Measurements from ENCODE around the gene NHEJ1.

The NHEJ1 gene

DNA sequence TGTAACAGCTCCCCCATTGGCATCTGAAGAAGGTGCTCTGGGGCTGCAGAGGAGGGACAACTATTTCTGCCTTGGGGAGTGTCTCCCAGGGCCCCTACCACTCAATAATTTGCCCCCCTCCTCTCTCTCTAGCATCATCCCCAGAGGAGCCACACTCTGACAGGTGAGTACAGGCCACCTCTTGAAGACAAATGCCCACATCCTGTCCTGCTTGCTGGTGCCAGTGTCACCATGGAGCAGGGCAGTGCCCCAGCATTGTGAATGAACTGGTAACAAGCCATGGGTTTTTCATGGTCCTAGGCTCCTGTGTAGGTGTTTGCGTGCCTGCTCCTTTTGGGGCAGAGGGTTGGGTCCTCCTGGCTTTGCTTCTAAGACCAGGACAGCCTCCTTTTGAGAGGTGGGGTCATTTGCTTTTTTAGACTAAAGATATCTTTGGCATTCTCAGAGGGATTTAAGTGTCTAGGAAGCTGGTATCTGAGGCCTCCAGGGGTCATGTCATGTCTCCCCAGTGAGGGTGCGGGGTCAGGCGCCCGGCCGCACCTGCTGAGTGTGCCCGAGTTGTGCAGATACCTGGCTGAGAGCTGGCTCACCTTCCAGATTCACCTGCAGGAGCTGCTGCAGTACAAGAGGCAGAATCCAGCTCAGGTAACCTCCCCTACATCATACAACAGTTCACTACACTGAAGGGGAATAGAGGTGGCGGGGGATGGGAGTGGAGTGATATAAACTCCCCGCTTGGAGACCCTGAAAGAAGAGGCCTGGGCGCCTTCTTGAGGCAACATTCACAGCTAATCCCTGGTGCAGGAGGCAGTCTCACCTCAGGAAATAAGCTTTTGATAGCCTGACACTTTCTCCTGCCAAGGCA lies 19.2 kb upstream of the NHEJ1 start:
- Histone ChIP-seq H4K20me1 (ENCODE audit: insufficient read depth, low read length) (no peaks in the 10 kb centered on the region), H3F3A (ENCODE audit: insufficient read depth, low read length) (peaks cover 22% of the 10 kb centered on the region), H3K4me2 (ENCODE audit: low read depth, low read length) (peak overlapping the region; percentile 76), H3K27ac (ENCODE audit: low read length) (no peak overlapping the region), H3K79me2 (ENCODE audit: low read length) (peaks cover 41% of the 10 kb centered on the region), H3K4me3 (ENCODE audit: low read length) (no peak overlapping the region), H2AFZ (ENCODE audit: low read length) (no peak overlapping the region), H3K9me2 (replicated peaks; ENCODE audit: insufficient read depth, low read length) (no peaks in the 10 kb centered on the region), H3K27me3 (replicated peaks; ENCODE audit: insufficient read depth, low read length) (no peaks in the 10 kb centered on the region), H3K9me3 (replicated peaks; ENCODE audit: insufficient read depth, low read length) (no peaks in the 10 kb centered on the region), H3K36me3 (replicated peaks; ENCODE audit: insufficient read depth, low read length) (peaks cover 4% of the 10 kb centered on the region; the same call in 1 of the 2 replicates), H3K4me1 (ENCODE audit: low read length) (peaks cover 13% of the 10 kb centered on the region; the same call in 1 of the 2 replicates), H3K9ac (ENCODE audit: low read length) (no peak overlapping the region; the same call in 1 of the 2 replicates)
- TF ChIP-seq, protein P1, sequence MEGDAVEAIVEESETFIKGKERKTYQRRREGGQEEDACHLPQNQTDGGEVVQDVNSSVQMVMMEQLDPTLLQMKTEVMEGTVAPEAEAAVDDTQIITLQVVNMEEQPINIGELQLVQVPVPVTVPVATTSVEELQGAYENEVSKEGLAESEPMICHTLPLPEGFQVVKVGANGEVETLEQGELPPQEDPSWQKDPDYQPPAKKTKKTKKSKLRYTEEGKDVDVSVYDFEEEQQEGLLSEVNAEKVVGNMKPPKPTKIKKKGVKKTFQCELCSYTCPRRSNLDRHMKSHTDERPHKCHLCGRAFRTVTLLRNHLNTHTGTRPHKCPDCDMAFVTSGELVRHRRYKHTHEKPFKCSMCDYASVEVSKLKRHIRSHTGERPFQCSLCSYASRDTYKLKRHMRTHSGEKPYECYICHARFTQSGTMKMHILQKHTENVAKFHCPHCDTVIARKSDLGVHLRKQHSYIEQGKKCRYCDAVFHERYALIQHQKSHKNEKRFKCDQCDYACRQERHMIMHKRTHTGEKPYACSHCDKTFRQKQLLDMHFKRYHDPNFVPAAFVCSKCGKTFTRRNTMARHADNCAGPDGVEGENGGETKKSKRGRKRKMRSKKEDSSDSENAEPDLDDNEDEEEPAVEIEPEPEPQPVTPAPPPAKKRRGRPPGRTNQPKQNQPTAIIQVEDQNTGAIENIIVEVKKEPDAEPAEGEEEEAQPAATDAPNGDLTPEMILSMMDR (IDR thresholded peaks at IDR 0.05; ENCODE audit: low read length) = no peak
- TF ChIP-seq EZH2phosphoT487 (IDR thresholded peaks at IDR 0.05; ENCODE audit: low read length) = no peak
- TF ChIP-seq EZH2 (optimal IDR thresholded peaks at IDR 0.05; ENCODE audit: low read depth, low read length) = no peak
- no peak for DNase-seq

DNA sequence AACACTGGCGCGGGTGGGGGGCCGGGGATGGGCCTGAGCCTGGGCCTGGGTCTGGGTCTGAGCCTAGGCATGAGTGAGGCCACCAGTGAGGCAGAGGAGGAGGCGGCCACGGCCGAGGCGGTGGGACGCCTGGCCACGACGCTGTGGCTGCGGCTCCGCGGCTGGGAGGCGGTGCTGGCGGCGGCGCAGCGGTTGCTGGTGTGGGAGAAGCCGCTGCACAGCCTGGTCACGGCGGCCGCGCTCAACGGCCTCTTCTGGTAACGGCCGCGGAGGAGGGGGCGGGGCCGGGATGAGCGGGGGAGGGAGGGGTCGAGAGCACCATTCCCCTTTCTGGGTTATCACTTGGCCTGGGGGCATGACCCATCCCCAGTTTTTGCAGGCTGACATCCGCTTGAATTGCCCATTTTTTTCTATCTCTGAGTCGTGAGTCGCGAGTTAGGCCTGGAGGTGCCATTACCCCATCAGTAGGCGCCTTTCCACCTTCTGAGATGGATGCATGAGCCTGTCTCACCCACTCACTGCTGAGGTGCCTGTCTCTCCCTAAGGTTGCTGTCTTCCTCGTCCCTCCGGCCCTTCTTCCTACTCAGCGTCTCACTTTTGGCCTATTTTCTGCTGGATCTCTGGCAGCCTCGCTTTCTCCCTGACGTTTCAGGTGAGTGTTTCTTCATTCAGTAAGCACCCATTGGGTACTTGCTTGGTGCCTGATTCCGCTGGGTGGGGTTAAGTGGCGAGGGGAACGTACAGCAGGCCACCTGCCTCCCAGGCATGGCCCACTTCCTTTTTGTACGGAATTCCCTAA lies 18.0 kb upstream of the NHEJ1 start:
- peak overlapping the region; percentile 38; the same call in 1 of the 2 replicates for H3K27ac ChIP-seq (ENCODE audit: low read length)
- H2AFZ ChIP-seq (ENCODE audit: low read length) = peak overlapping the region; percentile 61; the same call in 1 of the 2 replicates
- peaks cover 22% of the 10 kb centered on the region for H3F3A ChIP-seq (ENCODE audit: insufficient read depth, low read length)
- peaks cover 13% of the 10 kb centered on the region; the same call in 1 of the 2 replicates for H3K4me1 ChIP-seq (ENCODE audit: low read length)
- H3K36me3 ChIP-seq (replicated peaks; ENCODE audit: insufficient read depth, low read length) = peaks cover 4% of the 10 kb centered on the region; the same call in 1 of the 2 replicates
- peak overlapping the region; percentile 67 for H3K9ac ChIP-seq (ENCODE audit: low read length)
- H4K20me1 ChIP-seq (ENCODE audit: insufficient read depth, low read length) = no peaks in the 10 kb centered on the region
- H3K4me2 ChIP-seq (ENCODE audit: low read depth, low read length) = peak overlapping the region; percentile 76
- TF ChIP-seq EZH2 (optimal IDR thresholded peaks at IDR 0.05; ENCODE audit: low read depth, low read length) (no peak), EZH2phosphoT487 (IDR thresholded peaks at IDR 0.05; ENCODE audit: low read length) (no peak)
- TF ChIP-seq, protein P1 (IDR thresholded peaks at IDR 0.05; ENCODE audit: low read length) = no peak
- H3K27me3 ChIP-seq (replicated peaks; ENCODE audit: insufficient read depth, low read length) = no peaks in the 10 kb centered on the region
- H3K79me2 ChIP-seq (ENCODE audit: low read length) = peaks cover 54% of the 10 kb centered on the region
- peak overlapping the region; percentile 88 for H3K4me3 ChIP-seq (ENCODE audit: low read length)
- peak; percentile 37 for DNase-seq
- no peaks in the 10 kb centered on the region for H3K9me3 ChIP-seq (replicated peaks; ENCODE audit: insufficient read depth, low read length)
- H3K9me2 ChIP-seq (replicated peaks; ENCODE audit: insufficient read depth, low read length) = no peaks in the 10 kb centered on the region

GRCh38 chr2:219177552-219178376 lies 17.1 kb upstream of the NHEJ1 start, which contains the start of gene RETREG2:
Gene RETREG2, plus strand, starts transcription at chr2:219178275. Its CDS starts 78 bp downstream, at chr2:219178353.
- peaks cover 13% of the 10 kb centered on the region; the same call in 1 of the 2 replicates for H3K4me1 ChIP-seq (ENCODE audit: low read length)
- H3K27me3 ChIP-seq (replicated peaks; ENCODE audit: insufficient read depth, low read length) = no peaks in the 10 kb centered on the region
- peaks cover 22% of the 10 kb centered on the region for H3F3A ChIP-seq (ENCODE audit: insufficient read depth, low read length)
- H4K20me1 ChIP-seq (ENCODE audit: insufficient read depth, low read length) = no peaks in the 10 kb centered on the region
- H3K27ac ChIP-seq (ENCODE audit: low read length) = peak within 1 kb of the TSS; percentile 98
- peaks cover 3% of the 10 kb centered on the region for H3K36me3 ChIP-seq (replicated peaks; ENCODE audit: insufficient read depth, low read length)
- H3K79me2 ChIP-seq (ENCODE audit: low read length) = peaks cover 54% of the 10 kb centered on the region
- peak within 1 kb of the TSS; percentile 99 for H3K4me3 ChIP-seq (ENCODE audit: low read length)
- H3K9me3 ChIP-seq (replicated peaks; ENCODE audit: insufficient read depth, low read length) = no peaks in the 10 kb centered on the region
- peak; percentile 92 for DNase-seq
- no peaks in the 10 kb centered on the region for H3K9me2 ChIP-seq (replicated peaks; ENCODE audit: insufficient read depth, low read length)
- H3K9ac ChIP-seq (ENCODE audit: low read length) = peak within 1 kb of the TSS; percentile 96
- TF ChIP-seq, protein P1 (IDR thresholded peaks at IDR 0.05; ENCODE audit: low read length) = no peak
- no peak for TF ChIP-seq EZH2phosphoT487 (IDR thresholded peaks at IDR 0.05; ENCODE audit: low read length)
- no peak for TF ChIP-seq EZH2 (optimal IDR thresholded peaks at IDR 0.05; ENCODE audit: low read depth, low read length)
- peak within 1 kb of the TSS; percentile 98 for H3K4me2 ChIP-seq (ENCODE audit: low read depth, low read length)
- H2AFZ ChIP-seq (ENCODE audit: low read length) = peak within 1 kb of the TSS; percentile 97
